K562 (cell line): Measurements from ENCODE around the gene TMEM150A. TPM values are rescaled to one million over a fixed set of nuclear protein-coding genes. Genes with fewer than 3 reads are reported as not detected.
A peak's percentile ranks its signal among the peaks of the same experiment; 100 is the strongest.

Experiments used
- ATAC-seq: fragments of 200-7000 bp; cut with Tn5 transposase; 3 replicates; pipeline ENCODE4 v1.9.1; 2020; ENCODE audit warnings: moderate library complexity
- BruUV-seq: library from RNA; stranded (reverse); fragments of 400-500 nt; replicated peaks from 2 replicates; lab custom pipeline; 2021; lab: Mats Ljungman, UMichigan
- CTCF ChIA-PET: fragments of 300-600 bp; formaldehyde crosslinking; extraction: SDS; loops from one replicate; lab custom pipeline; 2021; ENCODE audit warnings: low intra/inter-chr PET ratio; lab: Yijun Ruan, JAX
- POLR2A ChIA-PET: fragments of 300-600, 350-650 bp; sonication (Branson Sonifier 250); formaldehyde crosslinking; extraction: SDS; loops from one replicate; lab custom pipeline; 2021; ENCODE audit warnings: antibody characterized with exemption, inconsistent platforms; lab: Yijun Ruan, JAX
- DNase-seq, 4 experiments: peaks; one replicate each; pipeline versions ENCODE4 v3.0.0 to v3.0.0-alpha.2; 2011 to 2018; ENCODE audit warnings: low spot score in 3 of 4, mixed read lengths in 3 of 4; ENCODE audit errors: extremely low read depth in 1 of 4
- FAIRE-seq: peaks from 2 replicates; lab custom pipeline; 2011; peaks lifted over from hg19 to GRCh38; lab: Jason Lieb, UNC
- H2AFZ ChIP-seq: 2 replicates; pipeline ENCODE4 v1.6.0; 2011; ENCODE audit warnings: low read depth, low read length, control low read depth, inconsistent platforms
- H3K27ac ChIP-seq: fragments of 200-600 bp; 3 replicates; pipeline ENCODE4 v1.8.0; 2011; ENCODE audit warnings: low read depth, mild to moderate bottlenecking, control low read depth, inconsistent platforms, low read length, moderate library complexity, mixed read lengths; ENCODE audit errors: extremely low read depth
- H3K27me3 ChIP-seq, 2 experiments: fragments of 300-600 bp in 1 of 2; 2 replicates in 1 of 2; 3 replicates in 1 of 2; pipeline versions ENCODE4 v1.6.0 to v1.8.0; 2011; ENCODE audit warnings: inconsistent platforms in 2 of 2, low read length in 2 of 2, mild to moderate bottlenecking in 1 of 2, mixed read lengths in 1 of 2, moderate library complexity in 1 of 2; ENCODE audit not compliant: control insufficient read depth in 2 of 2, insufficient read depth in 2 of 2
- H3K36me3 ChIP-seq: fragments of 300-600 bp; 3 replicates; pipeline ENCODE4 v1.8.0; 2011; ENCODE audit warnings: mild to moderate bottlenecking, low read length, inconsistent platforms; ENCODE audit not compliant: control insufficient read depth, insufficient read depth
- H3K4me1 ChIP-seq, 2 experiments: fragments of 200-600 bp in 1 of 2; replicated peaks in 1 of 2; 2 replicates in 1 of 2; 3 replicates in 1 of 2; pipeline versions ENCODE4 v1.5.1 to v1.8.0; 2011; ENCODE audit warnings: inconsistent platforms in 2 of 2, low read length in 2 of 2, mild to moderate bottlenecking in 1 of 2, mixed read lengths in 1 of 2, moderate library complexity in 1 of 2; ENCODE audit not compliant: control insufficient read depth in 2 of 2, insufficient read depth in 2 of 2
- H3K4me2 ChIP-seq: 2 replicates; pipeline ENCODE4 v1.6.1; 2011; ENCODE audit warnings: low read length, control low read depth, inconsistent platforms, mixed read lengths; ENCODE audit not compliant: insufficient read depth
- H3K4me3 ChIP-seq: fragments of 200-600 bp; sonication (generic), shearing (Covaris generic); 2 replicates; pipeline ENCODE4 v1.5.1; 2016; ENCODE audit warnings: control low read depth, inconsistent platforms
- H3K79me2 ChIP-seq: fragments of 200-600 bp; 3 replicates; pipeline ENCODE4 v1.8.0; 2011; ENCODE audit warnings: low read length, inconsistent platforms; ENCODE audit not compliant: control insufficient read depth, insufficient read depth
- H3K9ac ChIP-seq, 2 experiments: 2 replicates each; pipeline versions ENCODE4 v1.6.0 to v1.6.1; 2011; ENCODE audit warnings: low read depth in 2 of 2, low read length in 2 of 2, control low read depth in 1 of 2, inconsistent platforms in 1 of 2, mild to moderate bottlenecking in 1 of 2, mixed read lengths in 1 of 2; ENCODE audit not compliant: insufficient read depth in 1 of 2
- H3K9me1 ChIP-seq: one replicate; pipeline ENCODE4 v1.6.0; 2011; ENCODE audit warnings: inconsistent platforms, mild to moderate bottlenecking, low read length, moderate library complexity; ENCODE audit not compliant: control insufficient read depth, insufficient read depth
- H3K9me3 ChIP-seq: replicated peaks from 2 replicates; pipeline ENCODE4 v1.5.1; 2011; ENCODE audit warnings: low read depth, low read length, inconsistent platforms; ENCODE audit not compliant: control insufficient read depth, insufficient read depth
- H4K20me1 ChIP-seq: replicated peaks from 2 replicates; pipeline ENCODE4 v1.6.1; 2011; ENCODE audit warnings: low read length, inconsistent platforms, mixed read lengths; ENCODE audit not compliant: control insufficient read depth, insufficient read depth
- CREB5 ChIP-seq: fragments of 250-450 bp; sonication (Bioruptor Pico); IDR thresholded peaks from 2 replicates; pipeline ENCODE4 v1.5.0; 2020; ENCODE audit warnings: mild to moderate bottlenecking
- FOXJ2 ChIP-seq: fragments of 200-800 bp; sonication (Bioruptor generic); IDR thresholded peaks from 2 replicates; pipeline ENCODE4 v1.6.1; 2016; ENCODE audit warnings: missing genetic modification characterization, missing compliant biosample characterization
- KAT2B ChIP-seq: IDR thresholded peaks from one replicate; pipeline ENCODE4 v1.6.1; 2012; ENCODE audit warnings: low read depth, mild to moderate bottlenecking, control low read depth, inconsistent platforms, low read length, moderate library complexity
- POLR2A ChIP-seq: fragments of 450-650 bp; conservative IDR thresholded peaks from 2 replicates; pipeline ENCODE4 v1.6.1; 2016
- RBM34 ChIP-seq: fragments of 200-400 bp; formaldehyde crosslinking; IDR thresholded peaks from 2 replicates; pipeline ENCODE4 v1.6.1; 2018; ENCODE audit warnings: low read length, borderline replicate concordance; ENCODE audit not compliant: insufficient read depth
- SUPT5H ChIP-seq: fragments of 450-650 bp; IDR thresholded peaks from 2 replicates; pipeline ENCODE4 v1.6.1; 2016
- TFE3 ChIP-seq: fragments of 450-650 bp; formaldehyde crosslinking; IDR thresholded peaks from 2 replicates; pipeline ENCODE4 v1.4.0; 2020; ENCODE audit warnings: mild to moderate bottlenecking, mixed read lengths
- THRAP3 ChIP-seq: fragments of 450-650 bp; IDR thresholded peaks from 2 replicates; pipeline ENCODE4 v1.6.1; 2016; ENCODE audit warnings: mild to moderate bottlenecking, inconsistent platforms, borderline replicate concordance
- WGBS: fragments of 100-300 bp; shearing (Covaris generic); methylation state at CpG from one replicate; pipeline ENCODE4 v1.1.6; 2016; ENCODE audit warnings: low coverage, mixed read lengths; ENCODE audit not compliant: insufficient coverage; ENCODE audit errors: missing lambda C conversion rate; 5-methylcytosine and 5-hydroxymethylcytosine counted together
- in situ Hi-C: fragments of 300-500 bp; cut with MboI; formaldehyde crosslinking; loops from 4 replicates; pipeline ENCODE4 v1.15.0; 2018; ENCODE audit warnings: inconsistent platforms, mixed read lengths
- intact Hi-C: fragments of 100-400 bp; cut with micrococcal nuclease; formaldehyde crosslinking; loops from 2 replicates; pipeline ENCODE4 v1.14.2; 2022
- polyA plus RNA-seq, 8 experiments: library from polyadenylated mRNA; depleted of rRNA in 4 of 8; stranded (reverse) in 5 of 8; unstranded in 3 of 8; fragments of >200 nt; fragmentation: Nextera tagmentation in 2 of 8; fragmentation: Illumina TruSeq in 1 of 8; extraction: Ambion mirVana in 2 of 8; extraction: Trizol in 1 of 8; gene quantifications; 2 replicates each; pipeline versions ENCODE4 v1.2.1 to v1.2.3, GENCODE V29; 2011 to 2014; ENCODE audit warnings: inconsistent platforms in 1 of 8, missing spikeins in 1 of 8
- total RNA-seq, 7 experiments: library from RNA; depleted of rRNA in 6 of 7; stranded (reverse); fragments of >200 nt in 6 of 7; fragmentation: Illumina TruSeq in 2 of 7; extraction: Trizol in 2 of 7; gene quantifications; 2 replicates each; pipeline versions ENCODE4 v1.2.1 to v1.2.3, GENCODE V29; 2011 to 2021; ENCODE audit warnings: low replicate concordance in 1 of 7

Gene TMEM150A
- total and polyA plus RNA-seq, 9 of the 15 experiments (the other 6 are each of a cell fraction or from before 2014, with no cell fraction given), result 3.9 to 17.1 (median 8.4) TPM

- TF ChIP-seq RBM34 (no peak), THRAP3 (no peak), CREB5 (CRISPR knock-in tag) (no peak), POLR2A (peak; percentile 43)
- TF ChIP-seq, all 486 proteins: peak for 4
Observed at GRCh38 chr2:85599468-85600234, 2.8 kb downstream of the TMEM150A start (continued).

- in situ Hi-C loops (no loop called here), intact Hi-C loops (no loop called here)
- no peak for TF ChIP-seq TFE3 (CRISPR knock-in tag)
- 0 out of 2 replicates have a peak, but pooled peaks have one; percentile 5 for TF ChIP-seq SUPT5H
- TF ChIP-seq KAT2B, result no peak
- no peak for TF ChIP-seq FOXJ2 (tag)
- FAIRE-seq (no peak), DNase-seq (no peak), ATAC-seq (no peak)
- POLR2A ChIA-PET, result interaction anchor here (0.6 to 4.5 kb wide), 3 partner anchors 8 to 129 kb away, joined by 3 to 25 read pairs (median 4); no protein-coding TSS in a partner anchor
- H3K4me1 ChIP-seq, result peaks cover 7 to 42% of the 10 kb centered on the region in 2 experiments; a peak in 4 of 5 replicates
- H3K4me2 ChIP-seq, result no peak overlapping the region
- H3K36me3 ChIP-seq, result peaks cover 28% of the 10 kb centered on the region; the same call in 2 of the 3 replicates
- CTCF ChIA-PET, result no interaction called here
- no peaks in the 10 kb centered on the region for H3K9me1 ChIP-seq
- no TSS peak for BruUV-seq
- no peak overlapping the region for H3K4me3 ChIP-seq
- 82% methylated on average over 14 of the region's 14 CpGs for WGBS
- H3K79me2 ChIP-seq, result peaks cover 42% of the 10 kb centered on the region
- no peak overlapping the region for H2AFZ ChIP-seq
- H3K27me3 ChIP-seq, result no peaks in the 10 kb centered on the region
- H3K27ac ChIP-seq, result no peak overlapping the region
- H4K20me1 ChIP-seq, result no peaks in the 10 kb centered on the region
- peak overlapping the region in 1 of 2 experiments; percentile 31; a peak in 1 of 4 replicates for H3K9ac ChIP-seq
- H3K9me3 ChIP-seq, result no peaks in the 10 kb centered on the region
Observed at GRCh38 chr2:85598594-85599340, 3.7 kb downstream of the TMEM150A start.
